OCI-LY7 (cell line): Measurements from ENCODE around the gene ISYNA1. TPM values are rescaled to one million over a fixed set of nuclear protein-coding genes. Genes with fewer than 3 reads are reported as not detected.

Source experiments
- BruUV-seq: library from RNA; stranded (reverse); fragments of 400-500 nt; replicated peaks from 2 replicates; lab custom pipeline; 2021; lab: Mats Ljungman, UMichigan
- CTCF ChIA-PET: fragments of 300-600 bp; sonication (Branson Sonifier 250); formaldehyde crosslinking; loops from one replicate; lab custom pipeline; 2022; ENCODE audit warnings: antibody characterized with exemption; ENCODE audit not compliant: unreplicated experiment; lab: Charles Lee
- POLR2A ChIA-PET: fragments of 300-600 bp; sonication (Branson Sonifier 250); formaldehyde crosslinking; loops from one replicate; lab custom pipeline; 2022; ENCODE audit warnings: antibody characterized with exemption; lab: Charles Lee
- DNase-seq: peaks from one replicate; pipeline ENCODE4 v3.0.0-alpha.2; 2015; ENCODE audit warnings: low spot score
- H2AFZ ChIP-seq: fragments of 200-600 bp; sonication (generic), shearing (Covaris generic); 2 replicates; pipeline ENCODE4 v1.6.1; 2014; ENCODE audit warnings: mild to moderate bottlenecking, antibody characterized with exemption, low read length, moderate library complexity
- H3K27ac ChIP-seq: fragments of 200-600 bp; sonication (generic); 2 replicates; pipeline ENCODE4 v1.5.1; 2014; ENCODE audit warnings: mixed run types, low read depth, mild to moderate bottlenecking, moderate library complexity, low read length, inconsistent platforms; ENCODE audit not compliant: poor library complexity, severe bottlenecking
- H3K36me3 ChIP-seq: fragments of 200-600 bp; sonication (generic); 2 replicates; pipeline ENCODE4 v1.6.1; 2014; ENCODE audit warnings: mild to moderate bottlenecking, antibody characterized with exemption, low read length, moderate library complexity, mixed read lengths; ENCODE audit not compliant: insufficient read depth
- H3K4me1 ChIP-seq: fragments of 200-600 bp; sonication (generic); 2 replicates; pipeline ENCODE4 v1.5.1; 2014; ENCODE audit warnings: mild to moderate bottlenecking, low read length; ENCODE audit not compliant: insufficient read depth, poor library complexity, severe bottlenecking
- H3K4me2 ChIP-seq: fragments of 200-600 bp; sonication (generic); 2 replicates; pipeline ENCODE4 v1.6.1; 2014; ENCODE audit warnings: mild to moderate bottlenecking, low read length
- H3K4me3 ChIP-seq: fragments of 200-600 bp; sonication (generic); 2 replicates; pipeline ENCODE4 v1.5.1; 2014; ENCODE audit warnings: mild to moderate bottlenecking, low read depth, low read length; ENCODE audit not compliant: poor library complexity, severe bottlenecking
- H3K79me2 ChIP-seq: fragments of 200-600 bp; sonication (generic); 2 replicates; pipeline ENCODE4 v1.6.1; 2016; ENCODE audit warnings: low read depth, mild to moderate bottlenecking, low read length, moderate library complexity, mixed read lengths; ENCODE audit not compliant: insufficient read depth
- H3K9me2 ChIP-seq: fragments of 200-600 bp; sonication (generic); 2 replicates; pipeline ENCODE4 v1.6.1; 2016; ENCODE audit warnings: mild to moderate bottlenecking, low read length, mixed read lengths; ENCODE audit not compliant: insufficient read depth
- H3K9me3 ChIP-seq: fragments of 200-600 bp; sonication (generic); 2 replicates; pipeline ENCODE4 v1.6.1; 2014; ENCODE audit warnings: mild to moderate bottlenecking, mixed run types, low read length, mixed read lengths
- H4K20me1 ChIP-seq: fragments of 200-600 bp; sonication (generic); 2 replicates; pipeline ENCODE4 v1.6.1; 2014; ENCODE audit warnings: mild to moderate bottlenecking, antibody characterized with exemption, low read length, moderate library complexity, mixed read lengths; ENCODE audit not compliant: insufficient read depth
- CTCF ChIP-seq: fragments of 200-600 bp; sonication (generic); conservative IDR thresholded peaks from 2 replicates; pipeline ENCODE4 v1.5.1; 2014; ENCODE audit warnings: mild to moderate bottlenecking, antibody characterized with exemption, low read length, moderate library complexity, mixed read lengths
- EZH2phosphoT487 ChIP-seq: fragments of 200-600 bp; sonication (generic); IDR thresholded peaks from 2 replicates; pipeline ENCODE4 v1.6.1; 2018; ENCODE audit warnings: low read depth, borderline replicate concordance, mild to moderate bottlenecking, mixed run types, antibody characterized with exemption, low read length, moderate library complexity, mixed read lengths
- intact Hi-C: fragments of 100-400 bp; cut with micrococcal nuclease; formaldehyde crosslinking; loops from one replicate; pipeline ENCODE4 v1.10.0; 2022; ENCODE audit not compliant: unreplicated experiment
- total RNA-seq, 2 experiments: library from RNA; depleted of rRNA in 1 of 2; stranded (reverse); fragments of >200 nt in 1 of 2; shearing (Covaris generic) in 1 of 2; gene quantifications; 2 replicates each; pipeline ENCODE4 v1.2.3, GENCODE V29; 2014 to 2022

Gene ISYNA1
- total RNA-seq, 2 experiments from 2014 or later: 1.8 to 8.9 TPM

GRCh38 chr19:18397242-18398202 lies 40.4 kb downstream of the ISYNA1 start, which contains the start of gene LRRC25:
LRRC25 (minus strand) TSS chr19:18397622; CDS start chr19:18396963, 659 bp downstream.
- Histone ChIP-seq H3K9me3 (no peaks in the 10 kb centered on the region), H3K36me3 (no peaks in the 10 kb centered on the region), H3K27ac (no peak within 1 kb of the TSS), H3K4me1 (peaks cover 57% of the 10 kb centered on the region), H3K9me2 (no peaks in the 10 kb centered on the region), H4K20me1 (no peaks in the 10 kb centered on the region), H3K79me2 (no peaks in the 10 kb centered on the region), H2AFZ (peak within 1 kb of the TSS; percentile 42; the same call in 1 of the 2 replicates), H3K4me3 (peak within 1 kb of the TSS; percentile 66), H3K4me2 (peak within 1 kb of the TSS; percentile 91)
- BruUV-seq: no TSS peak
- intact Hi-C loops: no loop called here
- TF ChIP-seq CTCF (no peak; the same call in 1 of the 2 replicates), EZH2phosphoT487 (no peak)
- CTCF ChIA-PET: interaction anchor here (0.5 to 1.0 kb wide), 3 partner anchors 10 to 97 kb away, joined by 3 to 27 read pairs (median 3); no protein-coding TSS in a partner anchor
- peak; percentile 77 for DNase-seq
- POLR2A ChIA-PET: no interaction called here

DNA sequence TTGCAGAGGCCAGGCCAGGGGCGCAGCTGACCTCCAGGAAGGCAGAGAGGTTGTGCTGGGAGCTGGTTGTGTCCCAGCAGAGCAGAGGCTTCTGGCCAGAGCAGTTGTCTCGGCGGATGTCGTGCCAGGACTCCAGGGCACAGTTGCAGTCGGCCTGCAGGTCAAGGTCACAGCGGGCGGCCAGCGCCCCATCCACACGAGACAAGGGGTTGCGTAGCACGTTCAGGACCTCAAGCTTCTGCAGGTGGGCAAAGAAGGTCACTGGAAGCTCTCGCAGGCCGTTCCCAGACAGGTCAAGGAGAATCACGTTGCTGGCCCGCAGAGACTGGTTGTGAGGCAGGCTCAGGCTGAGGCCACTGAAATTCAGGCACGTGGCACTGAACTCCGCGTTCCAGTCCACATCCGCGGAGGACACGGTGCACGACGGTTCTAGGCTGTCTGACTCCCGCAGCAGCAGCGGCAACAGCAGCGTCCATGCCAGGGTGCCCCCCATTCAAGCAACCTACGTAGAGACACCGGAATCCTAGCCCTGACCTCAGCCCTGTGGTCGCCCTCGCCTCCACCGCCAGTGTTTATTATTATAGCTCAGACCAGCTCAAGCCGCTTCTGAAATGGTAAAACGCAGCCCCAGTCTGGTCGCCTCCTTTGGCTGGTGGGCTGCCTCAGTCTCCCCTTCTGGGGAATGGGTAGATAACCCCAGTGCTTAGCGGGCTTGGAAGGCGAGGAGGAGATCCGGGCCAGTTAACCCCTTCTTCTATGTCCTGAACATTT lies 41.3 kb downstream of the ISYNA1 start:
- ChIA-PET CTCF (interaction anchor here (1.0 kb wide), 1 partner anchor 9 kb away, joined by 3 read pairs; no protein-coding TSS in a partner anchor), POLR2A (interaction anchor here (0.6 kb wide), 2 partner anchors 9 to 226 kb away, joined by 3 read pairs; no protein-coding TSS in a partner anchor)
- peak overlapping the region; percentile 66 for H3K4me3 ChIP-seq
- no peaks in the 10 kb centered on the region for H3K36me3 ChIP-seq
- no peaks in the 10 kb centered on the region for H3K9me2 ChIP-seq
- peak overlapping the region; percentile 42; the same call in 1 of the 2 replicates for H2AFZ ChIP-seq
- no peaks in the 10 kb centered on the region for H4K20me1 ChIP-seq
- TF ChIP-seq CTCF (no peak), EZH2phosphoT487 (no peak)
- BruUV-seq: no TSS peak
- H3K27ac ChIP-seq: no peak overlapping the region
- H3K4me1 ChIP-seq: peaks cover 51% of the 10 kb centered on the region
- H3K9me3 ChIP-seq: no peaks in the 10 kb centered on the region
- peak overlapping the region; percentile 91 for H3K4me2 ChIP-seq
- DNase-seq: no peak
- intact Hi-C loops: no loop called here
- H3K79me2 ChIP-seq: no peaks in the 10 kb centered on the region
